ENCODE data around the gene SIRT2.

Gene SIRT2

GRCh38 chr19:38939957-38940356 lies 40.5 kb upstream of the SIRT2 start:
- TF ChIP-seq CTCF (IDR thresholded peaks at IDR 0.05; ENCODE audit: extremely low read depth, missing control alignments) = no peak
- DNase-seq (ENCODE audit: low spot score) = no peak

- no peak for DNase-seq (ENCODE audit: low spot score)
- TF ChIP-seq CTCF (IDR thresholded peaks at IDR 0.05; ENCODE audit: extremely low read depth, missing control alignments) = no peak
Observed at GRCh38 chr19:38933544-38933943, 34.1 kb upstream of the SIRT2 start.

GRCh38 chr19:38932425-38933179 lies 33.2 kb upstream of the SIRT2 start:
- no peak for TF ChIP-seq CTCF (IDR thresholded peaks at IDR 0.05; ENCODE audit: extremely low read depth, missing control alignments)

GRCh38 chr19:38931521-38931793 lies 32.0 kb upstream of the SIRT2 start:
- TF ChIP-seq CTCF (IDR thresholded peaks at IDR 0.05; ENCODE audit: extremely low read depth, missing control alignments) = no peak
- DNase-seq (ENCODE audit: low spot score) = no peak

More at GRCh38 chr19:38932425-38933179, 33.2 kb upstream of the SIRT2 start:
- peak; percentile 51 for DNase-seq (ENCODE audit: low spot score)

GRCh38 chr19:38930776-38931520 lies 31.5 kb upstream of the SIRT2 start, which contains the start of gene MRPS12:
MRPS12 (plus strand) TSS chr19:38930944; CDS start chr19:38931295, 351 bp downstream.
- no peak for TF ChIP-seq CTCF (IDR thresholded peaks at IDR 0.05; ENCODE audit: extremely low read depth, missing control alignments)
- peak; percentile 99 for DNase-seq (ENCODE audit: low spot score)

GRCh38 chr19:38929929-38930775 lies 30.7 kb upstream of the SIRT2 start, which contains the start of gene SARS2:
SARS2 (minus strand) TSS chr19:38930763; CDS start chr19:38930736, 27 bp downstream.
- DNase-seq (ENCODE audit: low spot score) = peak; percentile 97
- peak; percentile 96 for TF ChIP-seq CTCF (IDR thresholded peaks at IDR 0.05; ENCODE audit: extremely low read depth, missing control alignments)

Data from GM20000 (cell line).